ENCODE results near the gene LIPA.
"Not testable (repeated sequence)": the region's sequence is repeated elsewhere in the genome, so short reads cannot be mapped to it uniquely, and the experiment has no call there.

The LIPA gene

DNA sequence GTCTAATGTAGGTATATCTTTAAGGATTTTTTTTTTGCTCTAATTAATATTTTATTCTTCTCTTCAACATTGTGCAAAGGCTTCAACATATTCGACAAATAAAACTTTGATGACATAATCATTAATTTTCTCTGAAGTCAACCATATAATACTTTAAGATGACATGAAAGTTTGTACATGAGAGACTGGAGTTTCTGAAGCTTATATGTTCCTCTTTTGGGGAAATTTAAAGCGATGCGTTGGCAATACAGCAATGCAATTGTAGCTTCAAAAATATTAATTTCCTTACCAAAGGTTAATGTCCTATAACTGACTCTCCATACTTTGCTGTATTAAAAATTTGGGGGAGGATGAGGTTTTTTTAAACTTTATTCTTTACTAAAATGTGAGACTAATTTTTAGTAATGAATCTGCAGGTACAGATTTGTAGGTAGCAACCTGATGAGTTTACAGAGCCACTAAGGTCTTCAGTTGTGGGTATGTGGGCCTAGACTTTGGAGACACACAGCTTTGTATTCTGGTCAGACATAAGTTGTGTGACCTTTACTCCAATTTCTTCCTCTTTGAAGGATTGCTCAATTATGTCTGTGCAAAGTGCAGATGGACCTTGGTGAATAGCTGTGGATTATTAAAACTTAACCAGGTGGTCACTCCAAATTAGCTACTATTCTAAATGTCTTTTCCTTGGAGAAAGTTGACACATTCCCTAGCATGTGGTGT lies 18.0 kb upstream of the LIPA start:
- no peak for FAIRE-seq

GRCh38 chr10:89266721-89267453 lies 15.3 kb upstream of the LIPA start:
- no peak for FAIRE-seq

- FAIRE-seq, result no peak
Measured at GRCh38 chr10:89263531-89263930, 12.0 kb upstream of the LIPA start.

DNA sequence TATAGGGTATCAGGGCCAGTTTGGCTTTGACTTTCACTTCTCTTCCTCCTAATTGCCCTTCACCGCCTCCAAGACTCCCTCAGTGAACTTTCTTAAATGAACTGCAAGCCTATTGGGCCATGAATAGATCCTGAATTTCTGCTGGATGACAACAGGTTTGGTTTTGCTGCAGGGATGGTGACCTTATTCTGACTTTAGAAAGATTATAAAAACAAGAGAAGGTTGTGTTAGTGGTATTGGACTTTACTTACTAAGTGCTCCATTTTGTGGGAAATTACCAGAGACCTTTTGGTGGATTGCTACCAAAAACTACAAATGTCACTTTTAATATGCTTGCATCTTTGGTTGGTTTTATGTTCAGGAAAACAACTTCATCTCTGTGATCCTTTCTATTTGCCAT lies 11.5 kb upstream of the LIPA start:
- FAIRE-seq, result no peak

GRCh38 chr10:89262086-89263051 lies 10.8 kb upstream of the LIPA start:
- FAIRE-seq, result no peak

GRCh38 chr10:89258881-89259280 lies 7.3 kb upstream of the LIPA start:
- FAIRE-seq, result no peak

GRCh38 chr10:89257581-89257980 lies 6.0 kb upstream of the LIPA start:
- FAIRE-seq, result no peak

DNA sequence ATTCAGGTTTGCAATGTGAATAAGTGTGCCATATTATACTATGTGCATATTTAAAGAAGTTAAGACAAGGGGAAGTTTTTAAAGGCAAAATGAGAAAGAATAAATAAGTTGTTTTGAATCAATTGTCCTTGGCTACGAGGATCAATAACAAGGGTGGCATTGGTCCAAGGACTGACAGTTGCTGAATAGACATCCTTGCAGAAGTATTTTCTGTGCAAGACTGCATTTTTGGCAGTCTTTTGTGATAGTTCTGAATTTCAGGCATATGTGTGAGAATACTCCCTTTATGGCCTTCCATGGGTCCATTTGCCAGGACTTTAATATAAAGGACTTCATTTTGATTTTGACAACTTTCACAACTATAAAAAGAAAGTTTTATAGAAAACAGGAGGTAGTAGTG lies 5.4 kb upstream of the LIPA start:
- no peak for FAIRE-seq

GRCh38 chr10:89256340-89256739 lies 4.8 kb upstream of the LIPA start:
- no peak for FAIRE-seq

- FAIRE-seq, result no peak
Measured at GRCh38 chr10:89255793-89256192, 4.2 kb upstream of the LIPA start.

GRCh38 chr10:89255091-89255579 lies 3.6 kb upstream of the LIPA start:
- FAIRE-seq, result not testable (repeated sequence)

GRCh38 chr10:89252225-89252585 lies 630 bp upstream of the LIPA start:
- FAIRE-seq, result peak; percentile 90

DNA sequence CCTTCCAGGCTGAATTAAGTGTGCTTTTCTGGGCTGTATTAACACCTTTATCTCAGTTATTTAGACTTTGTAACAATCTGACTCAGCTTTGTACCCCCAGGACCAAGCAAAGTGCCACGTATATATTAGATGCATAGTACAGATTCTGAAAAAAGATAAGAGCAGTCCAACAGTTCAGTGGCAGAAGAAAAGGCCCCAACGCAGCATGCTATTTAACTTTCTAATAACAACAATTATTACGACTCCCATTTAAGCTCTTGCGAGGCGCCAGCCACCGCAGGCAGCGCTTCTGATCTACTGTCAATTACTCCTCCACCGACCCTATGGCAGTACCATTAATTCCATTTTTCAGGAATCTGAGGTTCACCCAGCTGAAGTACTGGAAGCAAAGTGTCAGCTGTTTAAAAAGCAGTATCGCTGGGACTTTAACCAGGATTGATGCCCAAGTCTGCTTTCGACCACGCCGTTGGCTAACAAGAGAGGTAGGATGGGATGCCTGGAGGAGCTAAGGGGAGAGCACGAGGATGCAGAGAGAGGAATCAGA lies 638 bp downstream of the LIPA start:
- FAIRE-seq, result no peak

DNA sequence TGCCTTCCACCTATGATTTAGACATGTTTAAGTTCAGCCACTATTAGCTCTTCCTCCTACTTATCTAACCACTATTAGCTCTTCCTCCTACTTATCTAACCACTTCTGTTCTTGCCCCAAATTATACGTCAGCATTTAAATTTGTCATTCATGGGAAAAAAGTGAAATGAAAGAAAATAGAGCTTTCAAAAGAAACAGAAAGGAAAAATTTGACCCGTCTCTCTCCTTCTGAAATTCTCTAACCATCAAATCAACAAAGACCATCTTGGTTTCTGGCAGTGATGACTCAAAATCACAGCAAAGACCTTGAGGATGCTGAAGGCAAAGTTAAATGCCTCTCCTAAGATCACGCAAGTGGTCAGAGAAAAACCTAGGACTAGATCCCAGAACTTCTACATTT lies 2.6 kb downstream of the LIPA start:
- FAIRE-seq, result no peak

GRCh38 chr10:89247623-89248022 lies 4.0 kb downstream of the LIPA start:
- not testable (repeated sequence) for FAIRE-seq

GRCh38 chr10:89245802-89246201 lies 5.8 kb downstream of the LIPA start:
- no peak for FAIRE-seq

- FAIRE-seq, result no peak
Measured at GRCh38 chr10:89242840-89243568, 8.6 kb downstream of the LIPA start.

DNA sequence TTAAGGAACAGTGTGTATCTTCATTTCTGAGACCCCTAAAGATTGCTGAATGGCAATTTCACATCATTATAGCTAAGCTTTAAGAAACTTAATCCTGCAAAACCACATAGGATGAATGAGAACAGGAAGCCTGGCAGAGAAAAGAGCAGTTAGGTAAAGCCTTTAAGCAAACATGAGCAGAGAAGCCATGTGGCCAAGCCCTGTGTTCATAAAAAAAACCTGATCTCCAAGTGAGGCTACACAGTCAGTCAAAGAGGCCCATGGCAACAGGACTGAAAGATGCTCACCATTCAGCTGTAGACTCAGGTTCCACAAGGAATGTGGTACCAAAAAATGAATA lies 9.3 kb downstream of the LIPA start:
- no peak for FAIRE-seq

DNA sequence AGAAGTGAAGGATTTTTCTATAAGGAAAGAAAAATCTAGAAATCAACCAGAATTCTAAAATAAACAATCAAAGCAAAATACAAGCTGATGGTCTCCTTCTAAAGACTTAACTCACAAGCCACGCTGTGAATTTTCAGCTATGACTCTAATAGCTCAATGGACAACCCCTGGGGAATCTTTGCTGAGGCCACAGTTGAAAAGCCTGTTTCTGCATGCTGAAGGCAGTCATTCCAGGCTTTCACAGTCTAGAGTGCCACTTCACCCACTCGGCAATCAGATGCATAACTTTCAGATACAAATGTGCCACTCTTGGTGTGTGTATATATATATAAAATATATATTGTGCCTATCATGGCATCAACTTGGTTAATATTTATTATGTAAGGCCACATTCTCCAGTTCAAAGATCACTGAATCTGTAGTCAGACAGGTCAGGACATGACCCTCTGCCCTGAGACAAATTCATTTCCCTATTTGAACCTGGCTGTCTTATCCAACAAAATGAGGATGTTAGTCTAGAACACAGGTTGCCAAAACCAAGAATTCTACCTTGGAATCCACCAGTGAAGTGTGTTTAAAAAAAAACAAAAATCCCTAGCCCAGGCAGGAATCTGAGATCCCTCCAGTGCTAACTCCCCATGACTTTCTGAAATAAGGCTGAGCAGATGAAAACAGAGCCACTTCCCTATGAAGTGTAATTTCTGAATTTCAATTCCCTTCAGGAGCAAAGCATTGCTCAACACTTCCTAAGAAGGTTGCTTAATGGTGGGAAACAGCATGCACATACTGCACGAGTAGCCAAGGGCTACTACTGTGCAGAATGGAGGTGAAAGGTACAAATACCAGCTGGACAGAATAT lies 9.9 kb downstream of the LIPA start:
- no peak for FAIRE-seq

- no peak for FAIRE-seq
Measured at GRCh38 chr10:89241026-89241425, 10.5 kb downstream of the LIPA start.

GRCh38 chr10:89240519-89240918 lies 11.1 kb downstream of the LIPA start:
- no peak for FAIRE-seq

Measured in islet of Langerhans (tissue), 1 donor.